Measurements from ENCODE around the gene SMYD4.

DNA sequence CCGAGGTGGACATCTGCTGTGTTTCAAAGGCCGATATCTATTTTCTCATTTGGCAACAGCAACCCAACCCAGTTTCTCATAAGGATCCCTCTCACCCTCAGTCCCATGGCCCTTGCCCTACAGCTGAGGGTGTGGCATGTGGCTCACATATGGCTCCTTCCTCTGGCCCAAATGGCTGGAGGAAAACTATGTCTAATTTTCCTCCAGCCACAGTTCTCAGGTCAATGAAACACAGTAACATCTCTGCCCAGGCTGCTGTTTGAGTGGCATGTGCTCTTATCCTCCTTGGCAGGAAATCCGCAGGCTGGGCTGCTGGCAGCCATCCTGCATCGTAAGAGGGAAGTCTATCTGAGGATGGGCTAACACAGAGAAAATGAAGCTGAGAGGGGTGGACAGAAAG is 43.8 kb downstream of the SMYD4 start:
- TF ChIP-seq, protein P1, sequence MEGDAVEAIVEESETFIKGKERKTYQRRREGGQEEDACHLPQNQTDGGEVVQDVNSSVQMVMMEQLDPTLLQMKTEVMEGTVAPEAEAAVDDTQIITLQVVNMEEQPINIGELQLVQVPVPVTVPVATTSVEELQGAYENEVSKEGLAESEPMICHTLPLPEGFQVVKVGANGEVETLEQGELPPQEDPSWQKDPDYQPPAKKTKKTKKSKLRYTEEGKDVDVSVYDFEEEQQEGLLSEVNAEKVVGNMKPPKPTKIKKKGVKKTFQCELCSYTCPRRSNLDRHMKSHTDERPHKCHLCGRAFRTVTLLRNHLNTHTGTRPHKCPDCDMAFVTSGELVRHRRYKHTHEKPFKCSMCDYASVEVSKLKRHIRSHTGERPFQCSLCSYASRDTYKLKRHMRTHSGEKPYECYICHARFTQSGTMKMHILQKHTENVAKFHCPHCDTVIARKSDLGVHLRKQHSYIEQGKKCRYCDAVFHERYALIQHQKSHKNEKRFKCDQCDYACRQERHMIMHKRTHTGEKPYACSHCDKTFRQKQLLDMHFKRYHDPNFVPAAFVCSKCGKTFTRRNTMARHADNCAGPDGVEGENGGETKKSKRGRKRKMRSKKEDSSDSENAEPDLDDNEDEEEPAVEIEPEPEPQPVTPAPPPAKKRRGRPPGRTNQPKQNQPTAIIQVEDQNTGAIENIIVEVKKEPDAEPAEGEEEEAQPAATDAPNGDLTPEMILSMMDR (IDR thresholded peaks at IDR 0.05; ENCODE audit: low read depth, low read length), result no peak
- TF ChIP-seq POLR2A (IDR thresholded peaks at IDR 0.05; ENCODE audit: extremely low read depth, insufficient read length) (no peak), MYC (IDR thresholded peaks at IDR 0.05; ENCODE audit: low read depth, low read length) (no peak)
- TF ChIP-seq, protein P2, sequence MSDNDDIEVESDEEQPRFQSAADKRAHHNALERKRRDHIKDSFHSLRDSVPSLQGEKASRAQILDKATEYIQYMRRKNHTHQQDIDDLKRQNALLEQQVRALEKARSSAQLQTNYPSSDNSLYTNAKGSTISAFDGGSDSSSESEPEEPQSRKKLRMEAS (IDR thresholded peaks at IDR 0.05; ENCODE audit: low read depth, low read length), result no peak

Measured in NB4 (cell line).